DMS53 treated with DMSO at 0.1 percent for 48 hours (cell line): ENCODE measurements around the gene GLI2.

Experiments
- DNase-seq: peaks from one replicate; lab custom pipeline; 2025; ENCODE audit not compliant: unreplicated experiment; lab: John Stamatoyannopoulos, UW

The GLI2 gene

GRCh38 chr2:120737340-120738101 is 1.9 kb downstream of the GLI2 start:
- DNase-seq, result peak; percentile 40

- DNase-seq, result no peak
Observed at GRCh38 chr2:120738117-120738516, 2.4 kb downstream of the GLI2 start.

- DNase-seq, result peak; percentile 29
Observed at GRCh38 chr2:120738786-120739437, 3.2 kb downstream of the GLI2 start.

- DNase-seq, result no peak
Observed at GRCh38 chr2:120739438-120740090, 3.9 kb downstream of the GLI2 start.

- DNase-seq, result no peak
Observed at GRCh38 chr2:120740375-120740764, 4.7 kb downstream of the GLI2 start.

GRCh38 chr2:120740765-120741524 is 5.3 kb downstream of the GLI2 start:
- no peak for DNase-seq

- DNase-seq, result no peak
Observed at GRCh38 chr2:120741571-120742561, 6.2 kb downstream of the GLI2 start.

GRCh38 chr2:120743657-120744056 is 8.0 kb downstream of the GLI2 start:
- DNase-seq, result no peak

- no peak for DNase-seq
Observed at GRCh38 chr2:120744817-120745216, 9.1 kb downstream of the GLI2 start.

GRCh38 chr2:120745420-120746111 is 9.9 kb downstream of the GLI2 start:
- DNase-seq, result no peak

- no peak for DNase-seq
Observed at GRCh38 chr2:120746144-120746543, 10.5 kb downstream of the GLI2 start.

GRCh38 chr2:120747281-120747680 is 11.6 kb downstream of the GLI2 start:
- no peak for DNase-seq

GRCh38 chr2:120747706-120748105 is 12.0 kb downstream of the GLI2 start:
- no peak for DNase-seq

- DNase-seq, result no peak
Observed at GRCh38 chr2:120748310-120748709, 12.6 kb downstream of the GLI2 start.

- DNase-seq, result no peak
Observed at GRCh38 chr2:120748741-120749140, 13.1 kb downstream of the GLI2 start.

- no peak for DNase-seq
Observed at GRCh38 chr2:120749506-120750431, 14.1 kb downstream of the GLI2 start.

- DNase-seq, result no peak
Observed at GRCh38 chr2:120750488-120751210, 15.0 kb downstream of the GLI2 start.

- no peak for DNase-seq
Observed at GRCh38 chr2:120751553-120751952, 15.9 kb downstream of the GLI2 start.
